GM18520 (cell line): ENCODE results near the gene ATP9A.
"Not testable (repeated sequence)": the region's sequence is repeated elsewhere in the genome, so short reads cannot be mapped to it uniquely, and the experiment has no call there.

Experiments used
- ATAC-seq: cut with Tn5 transposase; IDR thresholded peaks from one replicate; pipeline ENCODE4 v1.9.1; 2021; ENCODE audit not compliant: unreplicated experiment

ATP9A gene

GRCh38 chr20:51752343-51752951 is 15.7 kb downstream of the ATP9A start:
- ATAC-seq, result no peak

- no peak for ATAC-seq
Observed at GRCh38 chr20:51750770-51751388, 17.3 kb downstream of the ATP9A start.

GRCh38 chr20:51750037-51750769 is 18.0 kb downstream of the ATP9A start:
- ATAC-seq, result peak; percentile 48

GRCh38 chr20:51749674-51750036 is 18.5 kb downstream of the ATP9A start:
- no peak for ATAC-seq

GRCh38 chr20:51747182-51747911 is 20.8 kb downstream of the ATP9A start:
- no peak for ATAC-seq

- no peak for ATAC-seq
Observed at GRCh38 chr20:51745804-51746203, 22.4 kb downstream of the ATP9A start.

GRCh38 chr20:51740838-51741237 is 27.4 kb downstream of the ATP9A start:
- no peak for ATAC-seq

- ATAC-seq, result not testable (repeated sequence)
Observed at GRCh38 chr20:51740308-51740707, 27.9 kb downstream of the ATP9A start.

GRCh38 chr20:51739722-51740249 is 28.4 kb downstream of the ATP9A start:
- no peak for ATAC-seq

- ATAC-seq, result no peak
Observed at GRCh38 chr20:51738877-51739447, 29.2 kb downstream of the ATP9A start.

GRCh38 chr20:51738261-51738660 is 29.9 kb downstream of the ATP9A start:
- not testable (repeated sequence) for ATAC-seq

- no peak for ATAC-seq
Observed at GRCh38 chr20:51736947-51737346, 31.2 kb downstream of the ATP9A start.

- no peak for ATAC-seq
Observed at GRCh38 chr20:51735728-51736600, 32.2 kb downstream of the ATP9A start.

- no peak for ATAC-seq
Observed at GRCh38 chr20:51734876-51735720, 33.1 kb downstream of the ATP9A start.

- ATAC-seq, result no peak
Observed at GRCh38 chr20:51733070-51733469, 35.1 kb downstream of the ATP9A start.

GRCh38 chr20:51732096-51732791 is 35.9 kb downstream of the ATP9A start:
- ATAC-seq, result no peak

GRCh38 chr20:51731731-51732095 is 36.5 kb downstream of the ATP9A start:
- ATAC-seq, result no peak

GRCh38 chr20:51729771-51730170 is 38.4 kb downstream of the ATP9A start:
- no peak for ATAC-seq

- ATAC-seq, result no peak
Observed at GRCh38 chr20:51728737-51729136, 39.5 kb downstream of the ATP9A start.
